SK-N-SH (cell line): ENCODE measurements around the gene CTRB1. TPM values are rescaled to one million over a fixed set of nuclear protein-coding genes. Genes with fewer than 3 reads are reported as not detected.

Experiments
- CTCF ChIA-PET: fragments of 300-600, 350-600 bp; formaldehyde crosslinking; extraction: SDS; loops from one replicate; lab custom pipeline; 2021; lab: Yijun Ruan, JAX
- POLR2A ChIA-PET: fragments of 350-600 bp; sonication (Branson Sonifier 250); formaldehyde crosslinking; extraction: SDS; loops from one replicate; lab custom pipeline; 2020; ENCODE audit warnings: antibody characterized with exemption, inconsistent platforms; lab: Yijun Ruan, JAX
- DNase-seq: peaks from one replicate; pipeline ENCODE4 v3.0.0; 2012
- H2AFZ ChIP-seq: fragments of 200-600 bp; sonication (generic); 2 replicates; pipeline ENCODE4 v1.8.1; 2016; ENCODE audit warnings: antibody characterized with exemption, mild to moderate bottlenecking, low read depth
- H3F3A ChIP-seq: fragments of 200-600 bp; sonication (generic); replicated peaks from 2 replicates; pipeline ENCODE3; 2016; ENCODE audit warnings: antibody characterized with exemption, mild to moderate bottlenecking; ENCODE audit not compliant: insufficient read depth
- H3K27ac ChIP-seq, 2 experiments: fragments of 200-500 bp in 1 of 2; fragments of 200-600 bp in 1 of 2; sonication (Bioruptor generic) in 1 of 2; sonication (generic), shearing (Covaris generic) in 1 of 2; 2 replicates each; pipeline versions ENCODE4 v1.5.1 to v1.6.1; 2014 to 2016; ENCODE audit warnings: low read depth in 2 of 2, inconsistent platforms in 1 of 2, low read length in 1 of 2, mild to moderate bottlenecking in 1 of 2, mixed read lengths in 1 of 2
- H3K27me3 ChIP-seq: fragments of 200-600 bp; sonication (generic), shearing (Covaris generic); 2 replicates; pipeline ENCODE4 v1.6.1; 2016; ENCODE audit warnings: mixed run types; ENCODE audit not compliant: insufficient read depth
- H3K36me3 ChIP-seq, 2 experiments: fragments of 200-500 bp in 1 of 2; fragments of 200-600 bp in 1 of 2; sonication (Bioruptor generic) in 1 of 2; sonication (generic) in 1 of 2; replicated peaks in 1 of 2; 2 replicates each; pipeline versions ENCODE3 to v1.5.1; 2014 to 2016; ENCODE audit warnings: low read length in 1 of 2, mild to moderate bottlenecking in 1 of 2; ENCODE audit not compliant: insufficient read depth in 2 of 2, control insufficient read depth in 1 of 2
- H3K4me1 ChIP-seq, 2 experiments: fragments of 200-500 bp in 1 of 2; fragments of 200-600 bp in 1 of 2; sonication (Bioruptor generic) in 1 of 2; sonication (generic), shearing (Covaris generic) in 1 of 2; 2 replicates each; pipeline versions ENCODE4 v1.5.1 to v1.6.1; 2014 to 2016; ENCODE audit warnings: low read depth in 1 of 2, low read length in 1 of 2, mixed run types in 1 of 2; ENCODE audit not compliant: insufficient read depth in 2 of 2, control insufficient read depth in 1 of 2
- H3K4me2 ChIP-seq: fragments of 200-600 bp; sonication (generic), shearing (Covaris generic); 2 replicates; pipeline ENCODE4 v1.6.1; 2017; ENCODE audit warnings: mixed run types
- H3K4me3 ChIP-seq, 2 experiments: fragments of 200-500 bp in 1 of 2; fragments of 200-600 bp in 1 of 2; sonication (Bioruptor generic) in 1 of 2; sonication (generic), shearing (Covaris generic) in 1 of 2; 2 replicates each; pipeline versions ENCODE4 v1.5.1 to v1.8.1; 2014 to 2016; ENCODE audit warnings: low read depth in 2 of 2, inconsistent platforms in 1 of 2, low read length in 1 of 2, mild to moderate bottlenecking in 1 of 2, mixed read lengths in 1 of 2, moderate library complexity in 1 of 2
- H3K79me2 ChIP-seq: fragments of 200-600 bp; sonication (generic); 2 replicates; pipeline ENCODE4 v1.8.1; 2017; ENCODE audit warnings: mild to moderate bottlenecking; ENCODE audit not compliant: insufficient read depth
- H3K9ac ChIP-seq: fragments of 200-600 bp; sonication (generic); 2 replicates; pipeline ENCODE4 v1.6.1; 2017; ENCODE audit warnings: mixed run types
- H3K9me2 ChIP-seq: fragments of 200-600 bp; sonication (generic); 2 replicates; pipeline ENCODE4 v1.6.1; 2017; ENCODE audit warnings: mixed run types
- H3K9me3 ChIP-seq: fragments of 200-600 bp; sonication (generic); 2 replicates; pipeline ENCODE4 v1.6.1; 2017; ENCODE audit warnings: mixed run types, mild to moderate bottlenecking, moderate library complexity
- H4K20me1 ChIP-seq: fragments of 200-600 bp; sonication (generic); 2 replicates; pipeline ENCODE4 v1.6.1; 2017; ENCODE audit warnings: mild to moderate bottlenecking, mixed run types; ENCODE audit not compliant: insufficient read depth
- CTCF ChIP-seq: fragments of 200-600 bp; sonication (generic); IDR thresholded peaks from 2 replicates; pipeline ENCODE4 v1.6.1; 2017; ENCODE audit warnings: antibody characterized with exemption, mild to moderate bottlenecking, moderate library complexity
- EZH2phosphoT487 ChIP-seq: fragments of 200-600 bp; sonication (generic); IDR thresholded peaks from 2 replicates; pipeline ENCODE4 v1.6.1; 2017; ENCODE audit warnings: low read depth, mixed run types, mild to moderate bottlenecking, antibody characterized with exemption, moderate library complexity, borderline replicate concordance
- FOSL2 ChIP-seq: IDR thresholded peaks from 2 replicates; pipeline ENCODE4 v1.4.0; 2012; ENCODE audit warnings: low read depth, mild to moderate bottlenecking, moderate library complexity, borderline replicate concordance
- MXI1 ChIP-seq: IDR thresholded peaks from 2 replicates; pipeline ENCODE4 v1.6.1; 2012; ENCODE audit warnings: mild to moderate bottlenecking, low read depth, low read length, improper control_type of control experiment
- NFIC ChIP-seq: IDR thresholded peaks from 2 replicates; pipeline ENCODE4 v1.4.0; 2012; ENCODE audit warnings: borderline replicate concordance
- RAD21 ChIP-seq: IDR thresholded peaks from 2 replicates; pipeline ENCODE4 v1.6.1; 2012; ENCODE audit warnings: mild to moderate bottlenecking, low read length
- REST ChIP-seq: IDR thresholded peaks from 2 replicates; pipeline ENCODE4 v1.6.1; 2012; ENCODE audit warnings: mild to moderate bottlenecking, low read depth, low read length, moderate library complexity
- SMC3 ChIP-seq: IDR thresholded peaks from 2 replicates; pipeline ENCODE4 v1.6.1; 2012; ENCODE audit warnings: low read depth, low read length, improper control_type of control experiment
- USF1 ChIP-seq: IDR thresholded peaks from 2 replicates; pipeline ENCODE4 v1.4.0; 2012; ENCODE audit warnings: low read depth, borderline replicate concordance
- YY1 ChIP-seq: IDR thresholded peaks from 2 replicates; pipeline ENCODE4 v1.4.0; 2012; ENCODE audit warnings: low read depth, mild to moderate bottlenecking
- WGBS: methylation state at CpG from one replicate; pipeline ENCODE4 v1.1.6; 2017; ENCODE audit warnings: low lambda C conversion rate; 5-methylcytosine and 5-hydroxymethylcytosine counted together
- polyA plus RNA-seq, 3 experiments: library from polyadenylated mRNA; depleted of rRNA; stranded (reverse); fragments of >200 nt; gene quantifications; 2 replicates each; pipeline ENCODE4 v1.2.3, GENCODE V29; 2012

Gene CTRB1
- polyA plus RNA-seq, 1 of the 3 experiments (the other 2 are of a cell fraction), result not detected

- Histone ChIP-seq H3K4me2 (peak overlapping the region; percentile 19; the same call in 1 of the 2 replicates), H4K20me1 (peaks cover 96% of the 10 kb centered on the region)
- 75% methylated on average over 4 of the region's 14 CpGs for WGBS
- POLR2A ChIA-PET, result no interaction called here
- CTCF ChIA-PET, result interaction anchor here (1.1 kb wide), 1 partner anchor 43 kb away, joined by 4 read pairs; no protein-coding TSS in a partner anchor
- TF ChIP-seq SMC3 (no peak), MXI1 (no peak), RAD21 (no peak), USF1 (no peak), CTCF (no peak), FOSL2 (no peak), REST (no peak), YY1 (no peak), NFIC (no peak), EZH2phosphoT487 (no peak)
- TF ChIP-seq, all 33 proteins: peak for 0
- peaks cover 35% of the 10 kb centered on the region for H3F3A ChIP-seq
- H3K36me3 ChIP-seq, result peaks cover 4 to 6% of the 10 kb centered on the region in 2 experiments
- H3K4me3 ChIP-seq, result no peak overlapping the region
- H3K79me2 ChIP-seq, result peaks cover 100% of the 10 kb centered on the region
- H3K9me2 ChIP-seq, result no peaks in the 10 kb centered on the region
- H3K27me3 ChIP-seq, result no peaks in the 10 kb centered on the region
- DNase-seq, result peak; percentile 86
- H3K4me1 ChIP-seq, result peaks cover 51 to 80% of the 10 kb centered on the region in 2 experiments; a peak in 3 of 4 replicates
- H3K9ac ChIP-seq, result no peak overlapping the region; the same call in 1 of the 2 replicates
- peak overlapping the region; percentile 56 to 88 for H3K27ac ChIP-seq
- no peaks in the 10 kb centered on the region for H3K9me3 ChIP-seq
- H2AFZ ChIP-seq, result no peak overlapping the region
Measured at GRCh38 chr16:75256696-75257343, 38.0 kb downstream of the CTRB1 start.
